AG04450 (cell line): ENCODE data around the gene SRSF1. TPM values are rescaled to one million over a fixed set of nuclear protein-coding genes. Genes with fewer than 3 reads are reported as not detected.

Source experiments
- CTCF ChIA-PET: fragments of 300-600, 350-600 bp; formaldehyde crosslinking; extraction: SDS; loops from one replicate; lab custom pipeline; 2022; ENCODE audit warnings: antibody characterized with exemption, inconsistent platforms; lab: Charles Lee
- POLR2A ChIA-PET: fragments of 350-600 bp; formaldehyde crosslinking; extraction: SDS; loops from one replicate; lab custom pipeline; 2021; ENCODE audit warnings: antibody characterized with exemption, inconsistent platforms; lab: Yijun Ruan, JAX
- DNase-seq: peaks from one replicate; pipeline ENCODE4 v3.0.0-alpha.2; 2011; ENCODE audit warnings: low read depth, low spot score
- H3K27ac ChIP-seq: one replicate; pipeline ENCODE4 v1.5.1; 2012; ENCODE audit warnings: low read depth, low read length, control low read depth
- H3K27me3 ChIP-seq: one replicate; pipeline ENCODE4 v1.6.0; 2012; ENCODE audit warnings: low read length; ENCODE audit not compliant: control insufficient read depth, insufficient read depth
- H3K4me3 ChIP-seq: 2 replicates; pipeline ENCODE4 v1.5.1; 2011; ENCODE audit warnings: mild to moderate bottlenecking, low read depth, low read length, control low read depth
- H3K9me3 ChIP-seq: 2 replicates; pipeline ENCODE4 v1.5.1; 2012; ENCODE audit warnings: low read length; ENCODE audit not compliant: control insufficient read depth, insufficient read depth
- polyA minus RNA-seq: library from RNA; depleted of rRNA, polyadenylated mRNA; stranded (reverse); fragments of >200 nt; gene quantifications from 2 replicates; pipeline ENCODE4 v1.2.3, GENCODE V29; 2011; rRNA and poly(A)+ RNA removed
- polyA plus RNA-seq: library from polyadenylated mRNA; depleted of rRNA; stranded (reverse); fragments of >200 nt; gene quantifications from 2 replicates; pipeline ENCODE4 v1.2.3, GENCODE V29; 2011; rRNA removed
- TF ChIP-seq, protein P1 (sequence below): IDR thresholded peaks from 2 replicates; pipeline ENCODE4 v1.5.1; 2011; ENCODE audit warnings: low read depth, low read length, control low read depth, inconsistent platforms

Gene SRSF1, protein sequence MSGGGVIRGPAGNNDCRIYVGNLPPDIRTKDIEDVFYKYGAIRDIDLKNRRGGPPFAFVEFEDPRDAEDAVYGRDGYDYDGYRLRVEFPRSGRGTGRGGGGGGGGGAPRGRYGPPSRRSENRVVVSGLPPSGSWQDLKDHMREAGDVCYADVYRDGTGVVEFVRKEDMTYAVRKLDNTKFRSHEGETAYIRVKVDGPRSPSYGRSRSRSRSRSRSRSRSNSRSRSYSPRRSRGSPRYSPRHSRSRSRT
- 215 and 249 TPM in 2 replicates for polyA plus RNA-seq
- 278 and 309 TPM in 2 replicates for polyA minus RNA-seq

DNA sequence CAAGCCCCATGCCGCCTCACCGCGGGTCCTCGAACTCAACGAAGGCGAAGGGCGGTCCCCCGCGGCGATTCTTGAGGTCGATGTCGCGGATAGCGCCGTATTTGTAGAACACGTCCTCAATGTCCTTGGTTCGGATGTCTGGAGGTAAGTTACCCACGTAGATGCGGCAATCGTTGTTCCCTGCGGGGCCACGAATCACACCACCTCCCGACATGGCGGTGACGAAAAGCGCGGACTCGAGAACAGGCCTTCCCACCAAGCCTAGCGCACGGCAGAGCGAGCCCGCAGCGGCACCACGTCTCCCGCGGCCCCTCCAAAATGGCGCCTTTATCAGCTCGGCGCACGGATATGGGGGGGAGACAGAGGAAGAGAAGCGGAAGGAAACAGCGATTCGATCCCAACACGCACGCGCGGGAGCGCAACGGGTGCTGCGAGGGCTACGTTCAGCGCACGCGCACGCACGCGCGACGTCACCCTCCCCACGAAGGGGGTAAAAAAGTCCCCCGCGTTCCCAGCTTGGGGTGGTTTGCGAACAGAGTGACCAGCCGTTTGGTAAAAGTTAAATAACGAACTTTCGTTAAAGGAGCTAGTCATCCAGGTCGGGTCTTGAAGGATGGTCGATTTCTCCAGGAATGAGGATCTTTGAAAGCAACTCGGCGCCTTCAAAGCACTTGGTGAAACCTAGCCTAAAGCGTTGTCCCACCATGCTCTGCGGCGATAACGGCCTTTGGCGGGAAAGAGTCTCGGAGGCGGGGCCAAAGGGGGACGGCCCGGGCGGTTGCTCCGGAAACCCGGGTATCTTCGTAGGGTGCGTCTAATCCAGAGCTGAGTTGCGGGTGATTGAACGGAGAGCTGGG is at the start of gene SRSF1:
Gene SRSF1, minus strand, starts transcription at position 323 of the 857 bp plus-strand sequence. Its CDS starts 109 bp downstream, at position 214.
- peak; percentile 94 for DNase-seq
- H3K4me3 ChIP-seq = peak within 1 kb of the TSS; percentile 99
- TF ChIP-seq, protein P1, sequence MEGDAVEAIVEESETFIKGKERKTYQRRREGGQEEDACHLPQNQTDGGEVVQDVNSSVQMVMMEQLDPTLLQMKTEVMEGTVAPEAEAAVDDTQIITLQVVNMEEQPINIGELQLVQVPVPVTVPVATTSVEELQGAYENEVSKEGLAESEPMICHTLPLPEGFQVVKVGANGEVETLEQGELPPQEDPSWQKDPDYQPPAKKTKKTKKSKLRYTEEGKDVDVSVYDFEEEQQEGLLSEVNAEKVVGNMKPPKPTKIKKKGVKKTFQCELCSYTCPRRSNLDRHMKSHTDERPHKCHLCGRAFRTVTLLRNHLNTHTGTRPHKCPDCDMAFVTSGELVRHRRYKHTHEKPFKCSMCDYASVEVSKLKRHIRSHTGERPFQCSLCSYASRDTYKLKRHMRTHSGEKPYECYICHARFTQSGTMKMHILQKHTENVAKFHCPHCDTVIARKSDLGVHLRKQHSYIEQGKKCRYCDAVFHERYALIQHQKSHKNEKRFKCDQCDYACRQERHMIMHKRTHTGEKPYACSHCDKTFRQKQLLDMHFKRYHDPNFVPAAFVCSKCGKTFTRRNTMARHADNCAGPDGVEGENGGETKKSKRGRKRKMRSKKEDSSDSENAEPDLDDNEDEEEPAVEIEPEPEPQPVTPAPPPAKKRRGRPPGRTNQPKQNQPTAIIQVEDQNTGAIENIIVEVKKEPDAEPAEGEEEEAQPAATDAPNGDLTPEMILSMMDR = no peak
- H3K27ac ChIP-seq = peak within 1 kb of the TSS; percentile 96
- ChIA-PET CTCF (interaction anchor here (0.6 to 2.3 kb wide), 10 partner anchors 8 to 764 kb away, joined by 3 to 11 read pairs (median 4); no protein-coding TSS in a partner anchor), POLR2A (interaction anchor here (0.8 to 2.9 kb wide), 14 partner anchors 17 to 685 kb away, joined by 3 to 44 read pairs (median 4); partner anchors contain the start of genes DYNLL2, MRPS23, RAD51C and VEZF1)
- no peaks in the 10 kb centered on the region for H3K27me3 ChIP-seq
- H3K9me3 ChIP-seq = no peaks in the 10 kb centered on the region; the same call in 1 of the 2 replicates

DNA sequence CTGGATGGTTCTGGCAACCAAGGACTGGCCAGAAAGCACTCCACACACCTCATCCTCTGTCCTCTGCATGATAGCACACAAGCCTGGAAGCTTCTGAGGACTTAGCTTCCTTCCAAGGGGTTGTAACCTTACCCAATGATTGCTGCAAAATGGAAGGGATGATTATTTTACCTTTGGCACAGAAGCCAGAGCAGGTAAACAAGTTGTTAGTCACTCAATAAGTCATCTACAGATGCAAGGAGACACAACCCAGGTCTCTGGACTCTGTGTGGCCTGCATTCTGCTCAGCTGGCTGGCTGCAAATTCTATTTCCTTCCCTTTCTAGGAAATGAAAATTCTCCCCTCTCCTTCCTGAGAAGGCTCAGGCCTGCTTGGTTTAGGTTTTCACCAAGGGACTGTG is 49.4 kb upstream of the SRSF1 start:
- TF ChIP-seq, protein P1 = no peak
- Histone ChIP-seq H3K27me3 (peaks cover 27% of the 10 kb centered on the region), H3K4me3 (no peak overlapping the region), H3K27ac (no peak overlapping the region), H3K9me3 (no peaks in the 10 kb centered on the region; the same call in 1 of the 2 replicates)
- no peak for DNase-seq
- POLR2A ChIA-PET = no interaction called here
- CTCF ChIA-PET = no interaction called here

DNA sequence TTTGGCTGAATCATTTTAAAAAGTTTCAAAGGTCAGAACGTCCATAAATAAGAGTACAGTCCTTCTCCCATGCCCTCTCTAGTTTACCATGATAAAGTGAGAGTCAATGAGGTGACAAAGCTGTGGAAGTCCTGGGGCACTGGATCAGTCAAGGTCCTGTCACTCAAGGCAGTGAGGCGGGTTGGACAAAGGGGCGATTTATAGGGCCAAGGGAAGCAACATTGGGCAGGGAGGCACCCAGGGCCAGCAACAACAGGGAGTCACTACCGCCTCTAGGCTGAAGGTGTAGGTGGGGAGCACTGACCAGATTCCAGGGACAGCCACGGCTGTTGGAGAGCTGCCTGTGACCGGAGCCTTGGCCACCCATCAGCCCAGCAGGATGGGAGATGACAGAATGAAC is 47.6 kb upstream of the SRSF1 start:
- Histone ChIP-seq H3K27ac (no peak overlapping the region), H3K4me3 (no peak overlapping the region), H3K9me3 (no peaks in the 10 kb centered on the region), H3K27me3 (peaks cover 20% of the 10 kb centered on the region)
- CTCF ChIA-PET = no interaction called here
- POLR2A ChIA-PET = no interaction called here
- TF ChIP-seq, protein P1 = no peak
- DNase-seq = no peak

DNA sequence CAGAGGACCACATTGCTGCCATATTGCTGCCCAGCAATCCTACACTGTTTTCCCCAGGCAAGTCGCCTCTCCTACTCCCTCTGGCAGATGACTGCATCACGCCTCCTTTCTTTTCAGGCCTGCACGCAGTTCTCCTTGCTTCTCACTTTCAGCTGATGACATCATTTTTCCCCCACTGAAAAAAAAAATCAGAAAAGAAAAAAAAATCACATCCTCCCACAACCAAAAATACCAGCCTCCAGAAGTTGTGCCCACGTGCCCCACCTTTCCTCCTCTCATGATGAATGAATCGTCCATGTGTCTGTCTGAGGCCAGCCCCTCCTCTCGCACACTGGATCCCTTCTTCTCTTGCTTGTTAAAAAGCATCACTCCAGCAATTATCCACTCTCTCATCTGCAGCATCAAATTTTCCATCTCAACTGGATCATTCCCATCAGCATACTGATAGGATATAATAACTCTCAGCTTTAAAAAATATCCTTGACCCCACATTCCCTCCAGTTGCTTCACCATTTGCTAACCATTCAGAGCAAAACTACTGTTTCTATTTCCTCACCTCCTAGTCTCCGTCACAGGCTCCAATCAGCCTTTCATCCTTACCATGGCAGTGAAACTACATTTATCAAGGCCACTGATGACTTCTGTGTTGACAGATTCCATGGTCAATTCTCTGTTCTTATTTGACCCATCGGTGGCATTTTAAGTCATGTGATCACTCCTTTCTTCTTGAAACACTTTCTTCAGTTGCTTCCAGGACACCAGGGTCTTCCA is 46.1 kb upstream of the SRSF1 start:
- DNase-seq = no peak
- ChIA-PET CTCF (no interaction called here), POLR2A (no interaction called here)
- no peak overlapping the region for H3K27ac ChIP-seq
- no peak overlapping the region for H3K4me3 ChIP-seq
- no peaks in the 10 kb centered on the region for H3K9me3 ChIP-seq
- peaks cover 10% of the 10 kb centered on the region for H3K27me3 ChIP-seq
- TF ChIP-seq, protein P1 = no peak
